ENCODE data around the gene KCTD2. TPM values are rescaled to one million over a fixed set of nuclear protein-coding genes. Genes with fewer than 3 reads are reported as not detected.
A peak's percentile ranks its signal among the peaks of the same experiment; 100 is the strongest.
"Not testable (repeated sequence)": the region's sequence is repeated elsewhere in the genome, so short reads cannot be mapped to it uniquely, and the experiment has no call there.

KCTD2 gene
- total RNA-seq, 1 experiment from 2014 or later: 8.9 TPM

GRCh38 chr17:75019710-75020109 lies 27.3 kb upstream of the KCTD2 start:
- no peak for DNase-seq (ENCODE audit: low spot score)

GRCh38 chr17:75020331-75021110 lies 26.5 kb upstream of the KCTD2 start:
- DNase-seq (ENCODE audit: low spot score): no peak

DNA sequence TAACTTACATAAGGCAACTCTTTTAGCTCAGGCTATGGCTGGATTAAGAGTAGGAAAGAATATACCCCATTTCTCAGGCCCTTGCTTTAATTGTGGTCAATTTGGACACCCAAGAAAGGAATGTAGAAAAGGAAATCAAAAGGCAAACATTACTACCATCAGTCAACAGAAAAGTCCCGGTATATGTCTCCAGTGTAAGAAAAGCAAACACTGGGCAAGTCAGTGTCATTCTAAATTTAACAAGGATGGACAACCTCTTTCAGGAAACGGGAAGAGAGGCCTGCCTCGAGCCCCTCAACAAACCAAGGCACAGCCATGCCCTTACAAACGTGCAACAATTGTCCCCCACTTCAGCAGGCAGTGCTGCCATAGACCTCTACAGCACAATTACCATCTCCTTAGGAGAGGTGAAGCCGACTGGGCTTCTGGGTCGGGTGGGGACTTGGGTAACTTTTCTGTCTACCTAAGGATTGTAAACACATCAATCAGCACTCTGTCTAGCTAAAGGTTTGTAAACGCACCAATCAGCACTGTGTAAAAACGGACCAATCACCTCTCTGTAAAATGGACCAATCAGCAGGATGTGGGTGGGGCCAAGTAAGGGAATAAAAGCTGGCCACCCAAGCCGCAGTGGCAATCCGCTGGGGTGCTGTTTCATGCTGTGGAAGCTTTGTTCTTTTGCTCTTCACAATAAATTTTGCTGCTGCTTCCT lies 22.2 kb upstream of the KCTD2 start:
- no peak for DNase-seq (ENCODE audit: low spot score)

DNA sequence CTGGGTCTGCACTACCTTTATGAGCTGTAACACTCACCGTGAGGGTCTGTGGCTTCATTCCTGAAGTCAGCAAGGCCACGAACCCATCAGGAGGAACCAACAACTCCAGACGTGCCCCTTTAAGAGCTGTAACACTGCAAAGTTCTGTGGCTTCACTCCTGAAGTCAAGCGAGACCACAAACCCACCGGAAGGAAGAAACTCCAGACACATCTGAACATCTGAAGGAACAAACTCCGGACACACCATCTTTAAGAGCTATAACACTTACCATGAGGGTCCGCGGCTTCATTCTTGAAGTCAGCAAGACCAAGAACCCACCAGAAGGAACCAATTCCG lies 21.7 kb upstream of the KCTD2 start:
- not testable (repeated sequence) for DNase-seq (ENCODE audit: low spot score)

DNA sequence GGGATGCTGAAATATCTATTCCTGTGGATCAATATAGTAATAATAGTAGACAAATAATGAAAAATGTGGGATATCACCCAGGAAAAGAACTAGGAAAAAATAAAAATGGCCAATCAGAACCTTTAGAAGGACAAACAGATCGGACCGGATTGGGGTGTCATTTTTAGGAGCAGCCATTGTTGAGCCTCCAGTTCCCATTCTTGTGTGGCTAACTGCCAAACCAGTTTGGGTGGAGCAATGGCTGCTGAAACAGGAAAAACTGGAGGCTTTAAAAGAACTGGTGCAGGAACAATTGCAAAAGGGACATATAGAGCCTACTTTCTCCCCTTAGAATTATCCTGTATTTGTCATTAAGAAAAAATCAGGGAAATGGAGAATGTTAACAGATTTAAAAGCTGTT lies 20.4 kb upstream of the KCTD2 start:
- DNase-seq (ENCODE audit: low spot score): peak; percentile 74

DNA sequence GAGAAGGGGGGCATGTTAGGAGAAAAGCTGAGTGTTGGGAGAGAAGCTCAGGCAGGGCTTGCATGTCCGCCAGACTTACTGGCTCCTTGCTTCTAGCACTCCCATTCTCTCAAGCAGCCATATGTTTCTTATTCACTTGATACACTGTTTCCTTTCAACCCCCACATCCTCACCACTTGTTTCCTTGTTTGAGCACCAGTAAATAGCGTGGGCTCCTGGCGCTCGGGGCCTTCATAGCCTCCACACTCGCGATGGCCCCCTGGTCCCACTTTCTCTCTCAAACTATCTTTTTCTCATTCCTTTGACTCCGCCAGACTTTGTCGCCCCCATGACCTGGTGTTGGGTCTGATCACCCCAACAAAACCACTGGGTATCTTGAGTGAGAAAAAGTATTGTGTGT lies 16.9 kb upstream of the KCTD2 start:
- no peak for DNase-seq (ENCODE audit: low spot score)

- DNase-seq (ENCODE audit: low spot score): peak; percentile 78
These were observed 14.9 kb upstream of the KCTD2 start for GRCh38 chr17:75031972-75032719.

GRCh38 chr17:75032720-75033280 lies 14.2 kb upstream of the KCTD2 start:
- no peak for DNase-seq (ENCODE audit: low spot score)

DNA sequence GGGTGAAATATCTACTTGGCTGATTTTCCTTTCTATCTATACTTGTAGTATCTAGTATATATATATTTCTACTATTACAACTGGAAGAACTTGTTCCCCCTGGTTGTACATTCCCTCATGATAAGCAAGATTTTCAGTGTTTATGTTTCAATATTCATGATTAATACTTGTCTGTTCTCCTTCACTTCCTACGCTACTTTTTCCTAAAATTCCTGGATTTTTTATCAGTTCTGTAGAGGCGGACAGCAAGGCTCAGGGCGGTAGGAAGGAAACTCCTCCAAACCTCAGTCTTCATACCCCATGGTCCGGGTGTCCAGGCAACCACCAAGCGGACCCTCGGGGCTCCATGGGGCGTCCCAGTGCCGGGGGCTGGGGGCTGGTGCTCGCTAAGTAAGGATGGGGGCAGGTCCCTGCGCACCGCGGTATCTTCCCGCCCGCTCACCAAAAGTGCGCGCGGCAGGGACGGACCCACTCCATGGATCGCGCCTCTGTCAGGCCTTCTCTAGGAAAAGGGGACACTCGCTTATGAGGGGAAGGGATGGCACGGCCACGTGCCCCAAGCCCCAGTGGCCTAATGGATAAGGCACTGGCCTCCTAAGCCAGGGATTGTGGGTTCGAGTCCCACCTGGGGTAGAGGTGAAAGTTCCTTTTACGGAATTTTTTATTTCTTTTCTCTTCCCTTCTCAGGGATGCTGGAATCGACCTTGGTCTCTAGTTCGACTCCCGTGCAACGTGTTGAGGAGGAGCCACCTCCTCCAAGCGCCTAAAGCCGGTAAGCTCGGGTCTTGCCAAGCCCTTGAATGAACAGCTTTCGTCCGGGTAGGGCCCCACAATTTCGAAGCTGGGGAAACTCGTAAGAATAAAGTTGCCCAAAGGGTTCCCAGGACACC lies 13.4 kb upstream of the KCTD2 start:
- peak; percentile 99 for DNase-seq (ENCODE audit: low spot score)

DNA sequence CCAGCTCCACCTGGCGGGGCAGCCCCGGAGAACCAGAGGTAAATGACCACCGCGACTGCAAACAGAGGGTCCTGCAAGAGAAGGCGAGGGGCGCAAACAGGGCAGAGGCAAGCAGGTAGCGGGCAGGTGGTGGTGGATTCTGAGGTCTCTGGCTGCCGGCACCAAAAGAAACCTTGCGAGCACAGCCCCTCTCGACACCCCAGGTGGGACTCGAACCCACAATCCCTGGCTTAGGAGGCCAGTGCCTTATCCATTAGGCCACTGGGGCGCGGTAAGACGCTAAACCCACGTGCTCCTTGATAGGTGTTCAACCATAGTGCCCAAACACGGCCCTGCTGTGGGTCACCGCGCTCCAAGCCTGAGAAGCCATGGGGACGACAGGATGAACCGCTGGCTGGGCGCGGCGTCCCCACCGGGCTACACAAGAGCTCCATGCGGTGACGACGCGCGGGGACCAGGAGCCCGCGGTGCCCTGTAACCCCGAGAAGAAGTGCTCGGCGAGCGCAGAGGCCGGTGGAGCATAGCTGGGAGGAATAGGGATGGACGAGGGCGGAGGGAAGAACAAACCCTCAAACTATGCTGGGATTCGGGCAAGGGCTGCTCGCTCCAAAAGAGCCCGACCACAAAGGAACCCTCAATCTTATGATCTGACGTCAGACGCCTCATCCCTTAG lies 12.7 kb upstream of the KCTD2 start:
- DNase-seq (ENCODE audit: low spot score): peak; percentile 98

GRCh38 chr17:75036643-75037268 lies 10.3 kb upstream of the KCTD2 start:
- peak; percentile 84 for DNase-seq (ENCODE audit: low spot score)

- no peak for DNase-seq (ENCODE audit: low spot score)
These were observed 7.8 kb upstream of the KCTD2 start for GRCh38 chr17:75039238-75039637.

DNA sequence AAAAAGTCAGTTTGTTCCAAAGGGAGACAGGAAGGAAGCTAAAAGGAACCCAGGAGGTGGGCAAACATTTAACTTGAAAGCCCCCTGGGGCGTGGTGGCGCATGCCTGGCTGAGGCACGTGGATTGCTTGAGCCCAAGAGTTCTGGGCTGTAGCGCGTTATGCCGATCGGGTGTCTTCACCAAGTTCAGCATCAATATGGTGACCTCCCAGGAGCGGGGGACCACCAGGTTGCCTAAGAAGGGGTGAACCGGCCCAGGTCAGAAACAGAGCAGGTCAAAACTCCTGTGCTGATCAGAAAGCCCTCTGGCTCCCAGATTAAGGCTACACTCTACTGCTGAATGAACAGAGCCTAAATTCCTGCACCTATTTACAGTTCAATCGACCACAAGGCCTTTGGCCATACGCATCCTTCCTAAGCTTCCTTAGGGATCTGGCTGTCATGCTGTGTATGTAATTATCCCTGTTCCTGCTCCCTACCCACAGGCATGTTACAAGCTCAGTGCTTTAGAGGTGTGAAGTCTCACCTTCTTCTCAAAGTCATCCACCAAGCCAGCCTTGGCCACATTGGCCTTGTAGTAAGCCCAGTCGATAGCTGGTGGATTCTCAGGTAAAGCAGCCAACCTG lies 5.3 kb upstream of the KCTD2 start:
- no peak for DNase-seq (ENCODE audit: low spot score)

DNA sequence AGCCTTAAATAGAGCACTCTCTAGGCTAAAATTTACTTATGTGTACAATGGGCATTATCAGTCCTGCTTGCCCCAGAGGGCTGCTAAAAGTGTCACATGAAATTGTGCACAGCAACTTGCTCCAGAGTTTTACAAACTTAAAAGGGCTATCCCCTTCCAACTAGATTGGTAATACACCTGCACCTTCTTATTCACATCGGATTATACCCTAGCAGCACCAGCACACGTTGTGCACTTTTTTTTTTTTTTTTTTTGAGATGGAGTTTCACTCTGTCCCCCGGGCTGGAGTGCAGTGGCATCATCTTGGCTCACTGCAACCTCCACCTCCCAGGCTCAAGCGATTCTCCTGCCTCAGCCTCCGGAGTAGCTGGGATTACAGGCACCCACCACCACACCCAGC lies 3.2 kb upstream of the KCTD2 start:
- not testable (repeated sequence) for DNase-seq (ENCODE audit: low spot score)

- no peak for DNase-seq (ENCODE audit: low spot score)
These were observed 2.3 kb upstream of the KCTD2 start for GRCh38 chr17:75044716-75045115.

GRCh38 chr17:75045946-75046406 lies 1.0 kb upstream of the KCTD2 start:
- DNase-seq (ENCODE audit: low spot score): not testable (repeated sequence)

- DNase-seq (ENCODE audit: low spot score): no peak
These were observed 523 bp downstream of the KCTD2 start for GRCh38 chr17:75047398-75048098.

- DNase-seq (ENCODE audit: low spot score): no peak
These were observed 1.3 kb downstream of the KCTD2 start for GRCh38 chr17:75048249-75048878.

Data from HT-29 (cell line).